ENCODE results near the gene NBAS.

Gene NBAS

DNA sequence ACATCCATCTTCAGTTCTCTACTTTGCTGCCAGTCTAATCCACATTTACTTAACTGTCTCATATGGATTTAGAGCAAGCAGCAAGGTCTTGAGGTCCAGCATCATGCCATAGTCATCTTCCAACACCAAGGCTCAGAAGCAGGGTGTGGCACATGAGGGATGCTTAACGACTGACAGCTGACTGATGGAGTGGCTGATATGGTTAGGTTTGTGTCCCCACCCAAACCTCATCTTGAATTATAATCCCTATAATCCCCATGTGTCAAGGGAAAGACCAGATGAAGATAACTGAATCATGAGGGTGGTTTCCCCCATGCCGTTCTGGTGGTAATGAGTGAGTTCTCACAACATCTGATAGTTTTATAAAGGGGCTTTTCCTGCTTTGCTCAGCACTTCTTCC, 257.3 kb downstream of the NBAS start:
- Histone ChIP-seq H3K9me3 (ENCODE audit: insufficient read depth, low read length) (no peaks in the 10 kb centered on the region), H3K9ac (ENCODE audit: low read length) (no peak overlapping the region), H3K4me2 (ENCODE audit: low read depth, low read length, poor library complexity, severe bottlenecking) (no peak overlapping the region), H3K27me3 (ENCODE audit: low read length) (no peaks in the 10 kb centered on the region), H2AFZ (ENCODE audit: low read depth, low read length, severe bottlenecking) (no peak overlapping the region), H4K20me1 (ENCODE audit: low read depth, low read length) (no peaks in the 10 kb centered on the region), H3K4me3 (ENCODE audit: insufficient read depth, low read length, poor library complexity, severe bottlenecking) (no peak overlapping the region), H3K36me3 (ENCODE audit: low read length) (no peaks in the 10 kb centered on the region), H3F3A (ENCODE audit: insufficient read depth) (no peaks in the 10 kb centered on the region), H3K27ac (ENCODE audit: low read depth, low read length) (no peak overlapping the region), H3K9me2 (replicated peaks; ENCODE audit: insufficient read depth, low read length) (no peaks in the 10 kb centered on the region), H3K79me2 (ENCODE audit: insufficient read depth, low read length) (no peaks in the 10 kb centered on the region)
- TF ChIP-seq EZH2phosphoT487 (conservative IDR thresholded peaks at IDR 0.05; ENCODE audit: low read length), result no peak
- TF ChIP-seq, protein P1, sequence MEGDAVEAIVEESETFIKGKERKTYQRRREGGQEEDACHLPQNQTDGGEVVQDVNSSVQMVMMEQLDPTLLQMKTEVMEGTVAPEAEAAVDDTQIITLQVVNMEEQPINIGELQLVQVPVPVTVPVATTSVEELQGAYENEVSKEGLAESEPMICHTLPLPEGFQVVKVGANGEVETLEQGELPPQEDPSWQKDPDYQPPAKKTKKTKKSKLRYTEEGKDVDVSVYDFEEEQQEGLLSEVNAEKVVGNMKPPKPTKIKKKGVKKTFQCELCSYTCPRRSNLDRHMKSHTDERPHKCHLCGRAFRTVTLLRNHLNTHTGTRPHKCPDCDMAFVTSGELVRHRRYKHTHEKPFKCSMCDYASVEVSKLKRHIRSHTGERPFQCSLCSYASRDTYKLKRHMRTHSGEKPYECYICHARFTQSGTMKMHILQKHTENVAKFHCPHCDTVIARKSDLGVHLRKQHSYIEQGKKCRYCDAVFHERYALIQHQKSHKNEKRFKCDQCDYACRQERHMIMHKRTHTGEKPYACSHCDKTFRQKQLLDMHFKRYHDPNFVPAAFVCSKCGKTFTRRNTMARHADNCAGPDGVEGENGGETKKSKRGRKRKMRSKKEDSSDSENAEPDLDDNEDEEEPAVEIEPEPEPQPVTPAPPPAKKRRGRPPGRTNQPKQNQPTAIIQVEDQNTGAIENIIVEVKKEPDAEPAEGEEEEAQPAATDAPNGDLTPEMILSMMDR (IDR thresholded peaks at IDR 0.05; ENCODE audit: insufficient read depth, low read length, poor library complexity, severe bottlenecking), result no peak

DNA sequence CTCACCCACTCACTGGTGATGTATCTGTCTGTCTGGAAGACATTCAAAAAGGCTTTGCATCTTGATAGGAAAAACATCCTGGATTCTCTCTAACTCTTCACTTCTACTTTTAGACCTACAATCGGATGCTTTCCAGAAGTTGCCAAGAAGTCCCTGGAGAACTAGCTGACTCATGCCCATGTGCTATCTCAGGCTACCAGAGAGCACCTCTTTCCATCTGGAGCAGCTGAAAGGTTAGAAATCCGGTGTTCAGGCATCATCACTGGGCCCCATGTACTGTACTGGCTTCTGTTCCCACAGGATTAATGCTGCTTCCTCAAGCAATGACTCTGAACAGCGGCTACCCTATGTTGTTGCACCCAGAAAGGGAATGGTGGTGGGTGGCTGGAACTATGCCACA, 259.0 kb downstream of the NBAS start:
- no peaks in the 10 kb centered on the region for H3K27me3 ChIP-seq (ENCODE audit: low read length)
- no peak overlapping the region for H3K27ac ChIP-seq (ENCODE audit: low read depth, low read length)
- no peaks in the 10 kb centered on the region for H3K36me3 ChIP-seq (ENCODE audit: low read length)
- H3K9ac ChIP-seq (ENCODE audit: low read length), result no peak overlapping the region
- H4K20me1 ChIP-seq (ENCODE audit: low read depth, low read length), result no peaks in the 10 kb centered on the region
- H2AFZ ChIP-seq (ENCODE audit: low read depth, low read length, severe bottlenecking), result no peak overlapping the region
- no peaks in the 10 kb centered on the region for H3K9me3 ChIP-seq (ENCODE audit: insufficient read depth, low read length)
- H3K4me2 ChIP-seq (ENCODE audit: low read depth, low read length, poor library complexity, severe bottlenecking), result no peak overlapping the region
- no peaks in the 10 kb centered on the region for H3K9me2 ChIP-seq (replicated peaks; ENCODE audit: insufficient read depth, low read length)
- no peaks in the 10 kb centered on the region for H3K79me2 ChIP-seq (ENCODE audit: insufficient read depth, low read length)
- H3K4me3 ChIP-seq (ENCODE audit: insufficient read depth, low read length, poor library complexity, severe bottlenecking), result no peak overlapping the region
- no peaks in the 10 kb centered on the region for H3F3A ChIP-seq (ENCODE audit: insufficient read depth)
- TF ChIP-seq, protein P1 (IDR thresholded peaks at IDR 0.05; ENCODE audit: insufficient read depth, low read length, poor library complexity, severe bottlenecking), result no peak
- TF ChIP-seq EZH2phosphoT487 (conservative IDR thresholded peaks at IDR 0.05; ENCODE audit: low read length), result no peak

DNA sequence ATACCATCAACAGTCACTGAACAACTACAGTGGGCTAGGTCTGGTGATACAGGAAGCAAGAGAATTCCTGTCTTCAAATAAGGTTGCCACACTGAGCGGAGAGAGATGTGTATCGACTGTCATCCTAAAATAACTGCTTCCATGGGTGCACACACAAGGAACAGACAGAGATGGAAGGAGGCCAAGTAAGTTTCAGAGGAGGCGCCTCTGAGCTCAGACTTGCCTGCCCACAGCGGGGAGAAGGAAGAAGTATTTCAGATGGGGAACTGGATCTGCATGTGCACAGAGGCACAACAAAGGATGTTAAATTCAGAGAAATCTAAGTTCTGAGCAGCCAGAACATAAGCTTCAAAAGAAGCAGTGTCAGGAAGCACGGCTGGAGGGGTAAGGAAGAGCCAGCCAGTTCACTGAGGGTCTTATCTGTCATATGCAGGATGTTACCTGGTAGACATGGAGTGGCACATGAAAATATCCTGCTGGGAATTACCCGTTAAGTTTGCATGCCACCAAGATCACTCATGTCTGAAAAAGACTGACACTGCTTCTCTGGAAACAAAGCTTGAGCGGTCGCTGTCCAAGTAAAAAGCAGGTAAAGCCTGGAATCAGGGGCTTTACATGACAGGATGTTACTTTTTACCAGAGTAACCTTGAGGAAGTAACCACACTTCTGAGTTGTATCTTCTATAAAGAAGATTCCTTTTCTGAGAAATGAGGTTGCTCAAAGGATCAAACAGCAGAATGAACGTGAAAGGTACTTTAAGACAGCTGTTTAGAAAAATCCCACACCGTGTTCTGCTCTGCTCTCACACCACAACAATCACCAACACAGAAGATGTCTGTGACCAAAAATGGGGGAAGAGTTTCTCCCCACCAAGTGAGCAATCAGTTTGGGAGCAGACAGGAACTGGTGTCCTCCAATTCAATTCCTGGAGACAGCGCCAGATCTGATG, 260.2 kb downstream of the NBAS start:
- Histone ChIP-seq H3K36me3 (ENCODE audit: low read length) (no peaks in the 10 kb centered on the region), H3K27me3 (ENCODE audit: low read length) (no peaks in the 10 kb centered on the region), H3K9me3 (ENCODE audit: insufficient read depth, low read length) (no peaks in the 10 kb centered on the region), H3F3A (ENCODE audit: insufficient read depth) (no peaks in the 10 kb centered on the region), H3K79me2 (ENCODE audit: insufficient read depth, low read length) (no peaks in the 10 kb centered on the region), H3K4me2 (ENCODE audit: low read depth, low read length, poor library complexity, severe bottlenecking) (no peak overlapping the region), H3K9me2 (replicated peaks; ENCODE audit: insufficient read depth, low read length) (no peaks in the 10 kb centered on the region), H4K20me1 (ENCODE audit: low read depth, low read length) (no peaks in the 10 kb centered on the region), H3K4me3 (ENCODE audit: insufficient read depth, low read length, poor library complexity, severe bottlenecking) (no peak overlapping the region), H2AFZ (ENCODE audit: low read depth, low read length, severe bottlenecking) (no peak overlapping the region), H3K9ac (ENCODE audit: low read length) (no peak overlapping the region), H3K27ac (ENCODE audit: low read depth, low read length) (no peak overlapping the region)
- TF ChIP-seq, protein P1 (IDR thresholded peaks at IDR 0.05; ENCODE audit: insufficient read depth, low read length, poor library complexity, severe bottlenecking), result no peak
- no peak for TF ChIP-seq EZH2phosphoT487 (conservative IDR thresholded peaks at IDR 0.05; ENCODE audit: low read length)

Measured in SU-DHL-6 (cell line).